ENCODE results near the gene SCPEP1. TPM values are rescaled to one million over a fixed set of nuclear protein-coding genes. Genes with fewer than 3 reads are reported as not detected.

The SCPEP1 gene, protein sequence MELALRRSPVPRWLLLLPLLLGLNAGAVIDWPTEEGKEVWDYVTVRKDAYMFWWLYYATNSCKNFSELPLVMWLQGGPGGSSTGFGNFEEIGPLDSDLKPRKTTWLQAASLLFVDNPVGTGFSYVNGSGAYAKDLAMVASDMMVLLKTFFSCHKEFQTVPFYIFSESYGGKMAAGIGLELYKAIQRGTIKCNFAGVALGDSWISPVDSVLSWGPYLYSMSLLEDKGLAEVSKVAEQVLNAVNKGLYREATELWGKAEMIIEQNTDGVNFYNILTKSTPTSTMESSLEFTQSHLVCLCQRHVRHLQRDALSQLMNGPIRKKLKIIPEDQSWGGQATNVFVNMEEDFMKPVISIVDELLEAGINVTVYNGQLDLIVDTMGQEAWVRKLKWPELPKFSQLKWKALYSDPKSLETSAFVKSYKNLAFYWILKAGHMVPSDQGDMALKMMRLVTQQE
- total RNA-seq = 10 to 100 TPM in 4 of 5 experiments, 1 to 10 TPM in 1; 8.4 to 81.6 (median 27.1) TPM
- 10 to 100 TPM; 28.9 to 33.7 TPM for polyA plus RNA-seq
- total RNA-seq = 15.9 reads per million, percentile 45 among the genes with 10 or more reads in this experiment

GRCh38 chr17:56977673-56978395 is at the start of gene SCPEP1:
SCPEP1 (plus strand) TSS chr17:56978131; CDS start chr17:56978160, 29 bp downstream.
- DNase-seq (peak; percentile 65 to 82 (median 76)), ATAC-seq (peak; percentile 99)
- H3K9me3 ChIP-seq (ENCODE audit: control insufficient read depth in 2 of 3, low read length in 3 of 3) = no peaks in the 10 kb centered on the region
- no peaks in the 10 kb centered on the region for H3K9me3 Mint-ChIP-seq
- peak within 1 kb of the TSS; percentile 70 to 98 (median 86) for H3K27ac Mint-ChIP-seq
- H3K36me3 ChIP-seq (ENCODE audit: control insufficient read depth in 2 of 3, insufficient read depth in 3 of 3, low read length in 3 of 3) = peaks cover 0 to 3% (median 0%) of the 10 kb centered on the region in 3 experiments
- H3K4me1 Mint-ChIP-seq = peaks cover 11 to 33% (median 24%) of the 10 kb centered on the region in 7 donors
- ChIA-PET CTCF (interaction anchor here (1.1 kb wide), 1 partner anchor 10 kb away, joined by 3 read pairs; no protein-coding TSS in a partner anchor), POLR2A (interaction anchor here (0.6 to 2.6 kb wide), 9 partner anchors 10 to 384 kb away, joined by 3 to 11 read pairs (median 4); partner anchors contain the start of genes COIL, NOG and TRIM25)
- peak within 1 kb of the TSS; percentile 92 for H3K4me3 ChIP-seq (ENCODE audit: low read length)
- peaks cover 10 to 12% of the 10 kb centered on the region in 2 donors for H3K4me1 ChIP-seq (ENCODE audit: control insufficient read depth in 2 of 2, insufficient read depth in 2 of 2, low read length in 2 of 2)
- no peaks in the 10 kb centered on the region for H3K36me3 Mint-ChIP-seq
- intact Hi-C loops (cut with micrococcal nuclease) = loop anchor here (1.0 to 5.0 kb wide), 8 partner anchors 17 to 1029 kb away; partner anchors contain the start of genes AKAP1 (in 2 of the 2), COIL (in 2 of the 2), TRIM25 (in 2 of the 2) and C17orf67 (in 1 of the 2)
- no peaks in the 10 kb centered on the region for H3K27me3 ChIP-seq (ENCODE audit: control insufficient read depth in 2 of 2, insufficient read depth in 2 of 2, low read length in 2 of 2)
- H3K27me3 Mint-ChIP-seq = peaks cover 0 to 32% (median 0%) of the 10 kb centered on the region in 5 donors
- peak within 1 kb of the TSS; percentile 85 to 96 (median 93) for H3K4me3 Mint-ChIP-seq
- peak within 1 kb of the TSS; percentile 63 for H3K27ac ChIP-seq (ENCODE audit: low read depth, low read length)

DNA sequence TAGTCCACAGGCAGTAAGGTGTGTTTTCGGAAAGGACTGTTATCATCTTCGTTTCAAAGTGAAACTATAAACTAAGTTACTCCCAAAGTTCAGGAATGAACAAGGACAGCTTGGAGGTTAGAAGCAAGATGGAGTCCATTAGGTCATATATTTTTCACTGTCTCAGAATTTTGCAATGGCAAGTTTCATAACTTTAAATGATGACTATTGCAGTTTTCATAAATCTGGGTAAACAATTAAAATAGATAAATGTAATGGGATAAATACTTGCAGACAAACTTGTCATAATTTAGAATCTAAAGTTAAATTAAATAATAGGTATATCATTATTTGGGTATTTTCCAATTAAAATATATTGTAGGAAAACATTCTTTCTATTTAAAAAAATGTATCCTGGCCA is 49.3 kb upstream of the SCPEP1 start:
- Mint-ChIP-seq H3K4me3 (no peak overlapping the region), H3K9me3 (peaks cover 0 to 24% (median 2%) of the 10 kb centered on the region in 11 donors), H3K36me3 (peaks cover 0 to 19% (median 3%) of the 10 kb centered on the region in 5 donors), H3K27me3 (peaks cover 0 to 8% (median 0%) of the 10 kb centered on the region in 5 donors), H3K4me1 (no peaks in the 10 kb centered on the region), H3K27ac (no peak overlapping the region)
- CTCF ChIA-PET = interaction anchor here (1.1 kb wide), 1 partner anchor 11 kb away, joined by 6 read pairs; no protein-coding TSS in a partner anchor
- Histone ChIP-seq H3K4me1 (ENCODE audit: control insufficient read depth in 2 of 2, insufficient read depth in 2 of 2, low read length in 2 of 2) (no peaks in the 10 kb centered on the region), H3K27ac (ENCODE audit: low read depth, low read length) (no peak overlapping the region), H3K9me3 (ENCODE audit: control insufficient read depth in 2 of 3, low read length in 3 of 3) (no peaks in the 10 kb centered on the region), H3K36me3 (ENCODE audit: control insufficient read depth in 2 of 3, insufficient read depth in 3 of 3, low read length in 3 of 3) (no peaks in the 10 kb centered on the region), H3K4me3 (ENCODE audit: low read length) (no peak overlapping the region), H3K27me3 (ENCODE audit: control insufficient read depth in 2 of 2, insufficient read depth in 2 of 2, low read length in 2 of 2) (no peaks in the 10 kb centered on the region)
- intact Hi-C loops (cut with micrococcal nuclease) = no loop called here
- DNase-seq = no peak
- POLR2A ChIA-PET = interaction anchor here (0.9 kb wide), 1 partner anchor 672 kb away, joined by 6 read pairs; no protein-coding TSS in a partner anchor
- no peak for ATAC-seq

DNA sequence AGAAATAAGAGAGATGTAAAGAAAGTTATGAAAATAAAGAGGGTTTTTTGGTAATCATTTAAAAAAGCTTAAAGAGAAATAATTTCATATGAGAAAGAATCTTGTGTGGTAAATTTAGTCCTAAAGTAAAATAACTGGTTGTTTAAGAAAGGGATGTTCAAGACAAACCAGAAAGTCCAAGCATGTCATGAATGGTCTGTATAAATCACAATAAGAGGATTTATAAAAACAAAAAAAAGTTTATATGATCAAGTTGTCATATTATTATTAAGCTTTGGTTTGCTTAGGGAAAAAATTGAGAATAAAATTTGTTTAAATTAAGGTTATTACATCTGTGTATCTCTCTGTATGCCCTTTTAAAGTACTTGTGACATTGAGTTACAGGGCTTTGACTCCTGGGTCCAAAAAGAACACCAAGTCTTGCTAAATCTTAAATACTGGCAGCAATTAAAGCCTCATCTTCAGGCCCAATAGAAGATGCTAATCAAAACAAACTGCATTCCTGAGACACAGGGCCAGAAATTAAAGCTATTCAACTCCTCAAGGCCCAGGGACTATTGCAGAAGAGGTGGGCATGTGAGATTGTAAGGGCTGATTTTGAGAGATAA is 48.5 kb upstream of the SCPEP1 start:
- Mint-ChIP-seq H3K4me3 (no peak overlapping the region), H3K27me3 (peaks cover 0 to under 1% (median 0%) of the 10 kb centered on the region in 5 donors), H3K27ac (no peak overlapping the region), H3K36me3 (peaks cover 0 to 27% (median 10%) of the 10 kb centered on the region in 5 donors), H3K4me1 (peaks cover 0 to 7% (median 0%) of the 10 kb centered on the region in 7 donors), H3K9me3 (peaks cover 0 to 24% (median 2%) of the 10 kb centered on the region in 11 donors)
- Histone ChIP-seq H3K9me3 (ENCODE audit: control insufficient read depth in 2 of 3, low read length in 3 of 3) (no peaks in the 10 kb centered on the region), H3K4me3 (ENCODE audit: low read length) (no peak overlapping the region), H3K36me3 (ENCODE audit: control insufficient read depth in 2 of 3, insufficient read depth in 3 of 3, low read length in 3 of 3) (peaks cover 0 to 7% (median 0%) of the 10 kb centered on the region in 3 experiments), H3K27ac (ENCODE audit: low read depth, low read length) (no peak overlapping the region), H3K4me1 (ENCODE audit: control insufficient read depth in 2 of 2, insufficient read depth in 2 of 2, low read length in 2 of 2) (no peaks in the 10 kb centered on the region), H3K27me3 (ENCODE audit: control insufficient read depth in 2 of 2, insufficient read depth in 2 of 2, low read length in 2 of 2) (no peaks in the 10 kb centered on the region)
- ATAC-seq (no peak), DNase-seq (no peak)
- POLR2A ChIA-PET = interaction anchor here (0.9 kb wide), 1 partner anchor 671 kb away, joined by 6 read pairs; no protein-coding TSS in a partner anchor
- CTCF ChIA-PET = interaction anchor here (0.7 to 1.1 kb wide), 2 partner anchors 10 to 1019 kb away, joined by 3 to 6 read pairs; no protein-coding TSS in a partner anchor
- intact Hi-C loops (cut with micrococcal nuclease) = no loop called here

DNA sequence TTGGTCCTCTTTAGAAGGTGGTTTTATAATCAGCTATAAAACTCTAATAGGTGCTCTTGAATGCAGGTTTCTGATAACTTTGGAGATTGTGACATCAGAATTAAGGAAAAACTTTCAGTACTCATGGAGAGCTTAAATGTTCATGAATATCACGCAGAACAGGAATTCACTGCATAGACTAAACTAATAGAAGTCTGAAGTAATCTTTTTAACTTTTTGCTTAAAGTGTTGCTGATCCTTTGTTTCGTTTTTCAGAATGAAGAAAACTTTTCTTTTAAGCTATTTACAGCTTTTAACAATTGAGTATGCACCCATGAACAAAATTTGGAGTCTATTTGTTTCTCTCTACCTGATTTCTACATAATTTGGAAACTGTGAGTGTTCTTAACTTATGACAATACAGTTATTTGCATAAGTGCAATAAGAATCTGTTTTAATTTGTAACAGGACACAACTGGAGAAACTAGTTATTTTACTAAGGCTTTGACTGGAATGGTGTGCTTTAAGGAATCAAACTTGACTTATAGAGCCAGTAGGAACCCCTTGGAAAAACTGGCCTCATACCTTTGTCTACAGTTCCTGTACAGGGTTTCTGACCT is 47.1 kb upstream of the SCPEP1 start:
- Histone ChIP-seq H3K9me3 (ENCODE audit: control insufficient read depth in 2 of 3, low read length in 3 of 3) (no peaks in the 10 kb centered on the region), H3K4me3 (ENCODE audit: low read length) (no peak overlapping the region), H3K27me3 (ENCODE audit: control insufficient read depth in 2 of 2, insufficient read depth in 2 of 2, low read length in 2 of 2) (no peaks in the 10 kb centered on the region), H3K4me1 (ENCODE audit: control insufficient read depth in 2 of 2, insufficient read depth in 2 of 2, low read length in 2 of 2) (no peaks in the 10 kb centered on the region), H3K27ac (ENCODE audit: low read depth, low read length) (no peak overlapping the region), H3K36me3 (ENCODE audit: control insufficient read depth in 2 of 3, insufficient read depth in 3 of 3, low read length in 3 of 3) (peaks cover 0 to 9% (median 8%) of the 10 kb centered on the region in 3 experiments)
- peaks cover 0 to 27% (median 14%) of the 10 kb centered on the region in 5 donors for H3K36me3 Mint-ChIP-seq
- peaks cover 0 to 24% (median 2%) of the 10 kb centered on the region in 11 donors for H3K9me3 Mint-ChIP-seq
- POLR2A ChIA-PET = no interaction called here
- ATAC-seq (no peak), DNase-seq (no peak)
- H3K4me1 Mint-ChIP-seq = peaks cover 0 to 10% (median 0%) of the 10 kb centered on the region in 7 donors
- no peak overlapping the region for H3K4me3 Mint-ChIP-seq
- CTCF ChIA-PET = interaction anchor here (0.8 kb wide), 1 partner anchor 8 kb away, joined by 3 read pairs; no protein-coding TSS in a partner anchor
- no peak overlapping the region for H3K27ac Mint-ChIP-seq
- intact Hi-C loops (cut with micrococcal nuclease) = no loop called here
- H3K27me3 Mint-ChIP-seq = no peaks in the 10 kb centered on the region

DNA sequence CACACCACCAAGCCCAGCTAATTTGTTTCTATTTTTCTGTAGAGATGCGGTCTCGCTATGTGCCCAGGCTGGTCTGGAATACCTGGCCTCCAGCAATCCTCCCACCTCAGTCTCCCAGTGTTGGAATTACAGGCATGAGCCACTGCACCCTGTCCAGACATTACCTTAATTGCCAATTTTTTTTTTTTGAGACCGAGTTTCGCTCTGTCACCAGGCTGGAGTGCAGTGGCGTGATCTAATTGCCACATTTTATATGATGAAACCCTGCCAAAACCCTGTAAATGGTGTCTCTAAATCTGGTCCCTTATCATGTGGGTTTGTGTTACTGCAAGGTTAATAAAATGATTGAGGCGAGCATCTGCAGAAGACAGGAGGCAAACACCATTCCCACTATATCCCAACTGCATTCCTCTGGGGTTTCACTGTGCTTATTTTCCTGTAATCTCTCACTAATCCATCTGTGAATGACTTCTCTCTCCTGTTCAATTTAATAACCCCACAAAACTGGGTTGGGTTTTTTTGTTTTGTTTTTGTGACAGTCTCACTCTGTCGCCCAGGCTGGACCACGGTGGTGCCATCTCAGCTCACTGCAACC is 44.7 kb upstream of the SCPEP1 start:
- Histone ChIP-seq H3K4me1 (ENCODE audit: control insufficient read depth in 2 of 2, insufficient read depth in 2 of 2, low read length in 2 of 2) (no peaks in the 10 kb centered on the region), H3K36me3 (ENCODE audit: control insufficient read depth in 2 of 3, insufficient read depth in 3 of 3, low read length in 3 of 3) (peaks cover 6 to 30% (median 14%) of the 10 kb centered on the region in 3 experiments), H3K9me3 (ENCODE audit: control insufficient read depth in 2 of 3, low read length in 3 of 3) (no peaks in the 10 kb centered on the region), H3K4me3 (ENCODE audit: low read length) (no peak overlapping the region), H3K27me3 (ENCODE audit: control insufficient read depth in 2 of 2, insufficient read depth in 2 of 2, low read length in 2 of 2) (no peaks in the 10 kb centered on the region), H3K27ac (ENCODE audit: low read depth, low read length) (no peak overlapping the region)
- Mint-ChIP-seq H3K36me3 (peaks cover 10 to 39% (median 30%) of the 10 kb centered on the region in 5 donors), H3K4me3 (no peak overlapping the region), H3K27me3 (no peaks in the 10 kb centered on the region), H3K4me1 (peaks cover 0 to 17% (median 0%) of the 10 kb centered on the region in 7 donors), H3K9me3 (peaks cover 0 to 24% (median 2%) of the 10 kb centered on the region in 11 donors), H3K27ac (no peak overlapping the region)
- intact Hi-C loops (cut with micrococcal nuclease) = no loop called here
- ChIA-PET POLR2A (no interaction called here), CTCF (interaction anchor here (0.6 to 0.9 kb wide), 3 partner anchors 8 to 18 kb away, joined by 3 to 6 read pairs (median 3); no protein-coding TSS in a partner anchor)
- ATAC-seq = no peak
- no peak for DNase-seq

Measured in naive thymus-derived CD4-positive, alpha-beta T cell (primary cell).